ENCODE measurements around the gene ZNG1A. TPM values are rescaled to one million over a fixed set of nuclear protein-coding genes. Genes with fewer than 3 reads are reported as not detected.
"Not testable (repeated sequence)": the region's sequence is repeated elsewhere in the genome, so short reads cannot be mapped to it uniquely, and the experiment has no call there.

The ZNG1A gene
- total RNA-seq, 1 experiment from 2014 or later: 19.5 TPM

DNA sequence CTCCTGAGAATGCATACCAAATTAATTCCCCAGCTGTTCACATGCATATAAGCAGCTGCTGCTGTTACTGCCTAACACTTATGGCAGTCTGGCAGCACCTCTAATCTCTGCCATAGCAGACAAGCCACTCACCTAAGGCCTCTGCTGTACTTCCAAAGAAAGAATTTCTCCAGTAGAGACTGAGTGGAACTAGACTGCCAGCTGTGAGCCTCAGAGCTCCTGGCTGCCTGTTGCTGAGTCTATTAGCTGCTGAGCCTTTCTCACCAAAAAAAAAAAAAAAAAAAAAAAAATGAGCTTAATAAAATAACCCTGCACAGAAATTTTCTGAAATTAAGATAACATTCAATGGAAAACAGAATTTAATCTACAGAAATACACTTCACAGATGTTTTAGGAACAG lies 27.7 kb downstream of the ZNG1A start:
- H3K27ac ChIP-seq; BruUV-seq (replicated peaks); H3K4me1 ChIP-seq (replicated peaks; ENCODE audit: insufficient read depth); POLR2A ChIA-PET (ENCODE audit: unreplicated experiment); H3K27me3 ChIP-seq (ENCODE audit: insufficient read depth, low read depth); H3F3A ChIP-seq (ENCODE audit: insufficient read depth, low read depth); H3K9me3 ChIP-seq (ENCODE audit: insufficient read depth, low read depth); H3K4me3 ChIP-seq; H3K79me2 ChIP-seq (ENCODE audit: low read depth); H3K4me2 ChIP-seq; DNase-seq; CTCF ChIA-PET; H3K9me2 ChIP-seq (ENCODE audit: insufficient read depth); intact Hi-C loops (cut with micrococcal nuclease; ENCODE audit: unreplicated experiment); H4K20me1 ChIP-seq (ENCODE audit: insufficient read depth); H2AFZ ChIP-seq; H3K36me3 ChIP-seq (ENCODE audit: low read depth): not testable (repeated sequence)

DNA sequence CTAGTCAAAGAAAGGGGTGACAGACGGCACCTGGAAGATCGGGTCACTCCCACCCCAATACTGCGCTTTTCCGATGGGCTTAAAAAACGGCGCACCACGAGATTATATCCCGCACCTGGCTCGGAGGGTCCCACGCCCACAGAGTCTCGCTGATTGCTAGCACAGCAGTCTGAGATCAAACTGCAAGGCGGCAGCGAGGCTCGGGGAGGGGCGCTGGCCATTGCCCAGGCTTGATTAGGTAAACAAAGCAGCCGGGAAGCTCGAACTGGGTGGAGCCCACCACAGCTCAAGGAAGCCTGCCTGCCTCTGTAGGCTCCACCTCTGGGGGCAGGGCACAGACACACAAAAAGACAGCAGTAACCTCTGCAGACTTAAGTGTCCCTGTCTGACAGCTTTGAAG lies 39.0 kb downstream of the ZNG1A start:
- H3K36me3 ChIP-seq (ENCODE audit: low read depth); H3K27ac ChIP-seq; intact Hi-C loops (cut with micrococcal nuclease; ENCODE audit: unreplicated experiment); H3K9me3 ChIP-seq (ENCODE audit: insufficient read depth, low read depth); H3K79me2 ChIP-seq (ENCODE audit: low read depth); H3K9me2 ChIP-seq (ENCODE audit: insufficient read depth); DNase-seq; H4K20me1 ChIP-seq (ENCODE audit: insufficient read depth); CTCF ChIA-PET; H3K27me3 ChIP-seq (ENCODE audit: insufficient read depth, low read depth); H3F3A ChIP-seq (ENCODE audit: insufficient read depth, low read depth); H2AFZ ChIP-seq; H3K4me1 ChIP-seq (replicated peaks; ENCODE audit: insufficient read depth); H3K4me3 ChIP-seq; POLR2A ChIA-PET (ENCODE audit: unreplicated experiment); H3K4me2 ChIP-seq; BruUV-seq (replicated peaks): not testable (repeated sequence)

DNA sequence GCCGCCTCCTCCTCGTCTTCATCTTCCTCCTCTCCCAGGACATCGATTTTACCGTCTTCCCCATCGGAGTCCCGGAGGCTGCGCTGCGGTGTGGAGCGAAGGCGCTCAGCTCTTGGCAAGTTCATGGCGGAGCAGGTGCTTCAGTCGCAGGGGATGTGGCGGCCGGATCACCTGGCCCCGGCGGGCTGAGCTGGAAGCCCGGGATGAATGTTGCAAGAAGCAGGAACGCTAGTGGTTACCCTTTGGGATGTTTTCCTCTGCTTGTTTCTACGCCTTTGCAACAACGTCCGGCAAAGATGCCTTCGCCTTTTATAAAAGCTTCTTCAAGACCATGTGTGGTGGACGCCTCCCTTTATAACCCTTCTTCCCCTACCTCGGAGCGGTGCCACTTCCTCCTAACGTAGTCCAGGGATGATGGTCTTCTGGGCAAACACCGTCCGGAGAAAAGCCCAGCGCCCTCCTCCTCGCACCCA lies 60.8 kb downstream of the ZNG1A start, which contains the start of gene FOXD4:
Gene FOXD4, minus strand, starts transcription at position 423 of the 473 bp plus-strand sequence. Its CDS starts 298 bp downstream, at position 125.
- H3K27ac ChIP-seq; BruUV-seq (replicated peaks); H3K79me2 ChIP-seq (ENCODE audit: low read depth); H3K4me3 ChIP-seq; H3K4me1 ChIP-seq (replicated peaks; ENCODE audit: insufficient read depth); H4K20me1 ChIP-seq (ENCODE audit: insufficient read depth); H3F3A ChIP-seq (ENCODE audit: insufficient read depth, low read depth); H3K9me3 ChIP-seq (ENCODE audit: insufficient read depth, low read depth); POLR2A ChIA-PET (ENCODE audit: unreplicated experiment); H3K36me3 ChIP-seq (ENCODE audit: low read depth); CTCF ChIA-PET; H3K27me3 ChIP-seq (ENCODE audit: insufficient read depth, low read depth); DNase-seq; H2AFZ ChIP-seq; H3K9me2 ChIP-seq (ENCODE audit: insufficient read depth); intact Hi-C loops (cut with micrococcal nuclease; ENCODE audit: unreplicated experiment); H3K4me2 ChIP-seq: not testable (repeated sequence)

DNA sequence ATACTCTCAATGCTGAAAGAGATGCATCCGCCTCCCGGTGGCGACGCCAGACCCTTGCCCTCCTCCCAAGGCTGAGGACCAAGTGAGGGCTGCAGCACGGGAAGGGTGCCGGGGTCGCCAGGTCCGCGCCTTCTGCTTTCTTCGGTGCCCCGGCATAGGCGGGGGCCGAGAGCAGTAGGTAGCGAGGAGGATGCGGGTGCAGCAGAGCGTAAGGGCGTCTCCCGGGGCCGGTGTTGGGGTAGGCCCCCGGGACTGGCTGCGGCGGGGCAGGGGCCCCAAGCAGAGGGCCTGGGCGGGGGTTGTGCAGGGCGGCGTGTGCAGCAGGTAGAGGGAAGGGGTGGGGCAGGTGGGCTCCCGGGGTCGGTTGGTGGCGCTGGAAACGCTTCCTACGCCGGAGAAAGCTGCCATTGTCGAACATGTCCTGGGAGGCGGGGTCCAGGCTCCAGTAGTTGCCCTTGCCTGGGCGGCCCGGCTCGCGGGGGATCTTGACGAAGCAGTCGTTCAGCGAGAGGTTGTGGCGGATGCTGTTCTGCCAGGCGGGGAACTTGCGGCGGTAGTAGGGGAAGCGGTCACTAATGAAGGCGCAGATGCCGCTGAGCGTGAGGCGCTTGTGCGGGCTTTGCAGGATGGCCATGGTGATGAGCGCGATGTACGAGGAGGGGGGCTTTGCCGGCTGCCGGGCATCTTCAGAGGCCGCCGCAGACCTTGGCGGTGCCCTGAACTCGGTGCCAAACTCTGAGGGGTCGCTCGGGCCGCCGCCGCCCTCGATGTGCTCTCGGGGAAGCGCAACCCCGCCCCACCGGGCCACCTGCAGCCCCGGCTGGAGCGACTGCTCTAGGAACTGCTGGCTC lies 61.5 kb downstream of the ZNG1A start:
- BruUV-seq (replicated peaks); CTCF ChIA-PET; H3K9me3 ChIP-seq (ENCODE audit: insufficient read depth, low read depth); H3K27ac ChIP-seq; H3K4me3 ChIP-seq; H3K4me1 ChIP-seq (replicated peaks; ENCODE audit: insufficient read depth); POLR2A ChIA-PET (ENCODE audit: unreplicated experiment); H3K4me2 ChIP-seq; H3F3A ChIP-seq (ENCODE audit: insufficient read depth, low read depth); H3K79me2 ChIP-seq (ENCODE audit: low read depth); intact Hi-C loops (cut with micrococcal nuclease; ENCODE audit: unreplicated experiment); H4K20me1 ChIP-seq (ENCODE audit: insufficient read depth); H3K36me3 ChIP-seq (ENCODE audit: low read depth); H3K27me3 ChIP-seq (ENCODE audit: insufficient read depth, low read depth); H3K9me2 ChIP-seq (ENCODE audit: insufficient read depth); DNase-seq; H2AFZ ChIP-seq: not testable (repeated sequence)

DNA sequence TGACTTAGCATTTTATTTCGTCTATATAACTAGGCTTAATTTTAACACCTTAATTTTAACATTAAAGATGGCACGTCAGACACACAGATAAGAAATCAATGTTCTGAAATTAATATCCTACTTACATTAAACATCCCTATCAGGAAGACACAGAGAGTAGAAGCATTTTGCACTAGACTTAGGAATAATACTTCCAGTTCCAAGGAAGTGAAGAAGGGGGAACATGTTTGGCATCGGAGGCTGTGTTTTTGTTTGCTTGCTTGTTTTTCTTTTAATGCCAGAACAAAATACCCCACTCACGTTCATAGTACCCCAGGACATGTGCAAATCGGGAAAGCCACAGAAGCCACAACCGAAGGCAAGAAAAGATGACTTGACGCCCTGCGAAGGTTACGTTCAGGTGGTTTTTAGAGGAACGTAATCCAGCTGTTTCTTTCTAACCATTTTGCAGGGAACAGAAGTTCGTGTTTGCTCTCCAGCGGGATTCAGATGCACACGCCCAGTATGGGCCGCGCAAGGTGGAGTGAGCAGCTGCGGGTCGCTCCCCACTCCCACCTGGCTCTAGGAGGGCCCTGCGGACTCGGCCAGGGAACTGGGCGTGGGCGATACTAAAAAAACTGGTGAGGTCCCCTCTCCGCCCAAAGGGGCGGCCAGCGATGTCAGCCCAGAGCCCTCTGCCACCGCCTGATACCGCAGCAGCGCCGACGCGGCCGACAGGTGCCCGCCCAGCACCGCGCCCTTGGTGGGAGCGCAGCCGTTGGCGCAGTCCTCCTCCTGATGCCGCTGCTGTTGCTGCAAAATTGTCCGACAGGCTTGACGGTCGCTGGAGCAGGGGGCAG lies 62.4 kb downstream of the ZNG1A start:
- CTCF ChIA-PET, H3K4me2 ChIP-seq: not testable (repeated sequence)

DNA sequence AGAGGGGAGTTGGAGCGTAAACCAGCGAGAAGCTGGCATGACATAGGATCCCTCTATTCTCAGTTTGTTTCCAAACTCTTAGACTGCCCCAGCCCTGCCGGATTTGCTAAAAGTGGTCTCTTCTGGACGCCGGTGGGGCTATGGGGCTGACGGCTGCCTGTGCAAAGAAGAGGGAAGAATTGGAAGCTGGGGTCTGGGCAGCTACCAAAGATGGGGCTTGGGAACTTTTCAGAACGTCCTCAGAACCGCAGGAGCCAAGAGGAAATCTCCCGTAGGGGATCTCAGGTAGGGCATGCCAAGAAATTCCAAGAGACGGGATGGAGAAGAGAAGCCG lies 63.8 kb downstream of the ZNG1A start:
- H3K27me3 ChIP-seq (ENCODE audit: insufficient read depth, low read depth); H4K20me1 ChIP-seq (ENCODE audit: insufficient read depth); H3F3A ChIP-seq (ENCODE audit: insufficient read depth, low read depth); H3K79me2 ChIP-seq (ENCODE audit: low read depth); POLR2A ChIA-PET (ENCODE audit: unreplicated experiment); H3K36me3 ChIP-seq (ENCODE audit: low read depth); H3K4me3 ChIP-seq; CTCF ChIA-PET; DNase-seq; H3K4me1 ChIP-seq (replicated peaks; ENCODE audit: insufficient read depth); H3K9me2 ChIP-seq (ENCODE audit: insufficient read depth); BruUV-seq (replicated peaks); intact Hi-C loops (cut with micrococcal nuclease; ENCODE audit: unreplicated experiment); H3K27ac ChIP-seq; H3K4me2 ChIP-seq; H3K9me3 ChIP-seq (ENCODE audit: insufficient read depth, low read depth); H2AFZ ChIP-seq: not testable (repeated sequence)

More for the DNA sequence above, 62.4 kb downstream of the ZNG1A start:
- H3K79me2 ChIP-seq (ENCODE audit: low read depth); H3F3A ChIP-seq (ENCODE audit: insufficient read depth, low read depth); BruUV-seq (replicated peaks); intact Hi-C loops (cut with micrococcal nuclease; ENCODE audit: unreplicated experiment); H3K9me2 ChIP-seq (ENCODE audit: insufficient read depth); H3K36me3 ChIP-seq (ENCODE audit: low read depth); H2AFZ ChIP-seq; H3K4me1 ChIP-seq (replicated peaks; ENCODE audit: insufficient read depth); H3K27ac ChIP-seq; H3K4me3 ChIP-seq; H3K9me3 ChIP-seq (ENCODE audit: insufficient read depth, low read depth); H4K20me1 ChIP-seq (ENCODE audit: insufficient read depth); POLR2A ChIA-PET (ENCODE audit: unreplicated experiment); DNase-seq; H3K27me3 ChIP-seq (ENCODE audit: insufficient read depth, low read depth): not testable (repeated sequence)

DNA sequence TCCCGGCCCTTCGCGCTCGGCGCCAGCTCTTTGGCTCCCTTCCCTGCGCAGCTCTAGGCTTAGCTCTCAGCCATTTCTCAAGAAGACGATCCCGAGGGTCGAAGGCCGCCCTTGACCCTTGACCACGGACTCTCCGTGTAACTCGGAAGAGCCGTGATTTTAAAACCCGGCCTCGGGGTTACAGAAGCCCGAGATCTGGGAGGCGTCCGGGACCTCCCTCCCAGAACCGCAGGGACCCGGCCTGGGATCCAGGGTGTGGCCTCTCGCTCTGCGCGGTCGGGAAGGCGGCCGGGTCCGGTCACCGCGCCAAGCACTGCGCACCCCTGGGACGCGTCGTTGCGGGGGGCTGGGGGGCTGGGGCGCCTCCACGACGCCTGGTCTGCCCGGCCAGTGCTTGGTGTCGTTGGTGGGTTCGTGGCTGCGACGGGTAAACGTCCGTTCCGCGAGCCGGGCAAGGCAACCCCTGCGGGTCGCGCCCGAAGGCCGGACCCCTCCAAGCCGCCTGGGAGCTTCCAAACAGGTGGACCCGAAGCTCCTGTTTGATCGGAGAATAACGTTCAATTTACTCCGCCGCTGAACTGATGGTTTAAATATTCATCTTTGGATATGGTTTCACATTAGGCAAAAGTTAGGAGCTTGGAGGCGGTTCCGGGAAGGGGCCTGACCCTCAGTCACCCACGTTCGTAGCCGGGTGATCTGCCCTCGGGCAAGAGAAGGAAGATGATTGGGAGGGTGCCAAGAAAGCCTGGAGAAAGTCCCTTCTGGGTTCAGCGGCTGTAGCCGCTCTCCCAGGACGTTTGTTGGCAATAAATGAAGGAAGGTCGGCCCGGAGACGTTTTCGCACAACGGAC lies 64.4 kb downstream of the ZNG1A start:
- H3K27me3 ChIP-seq (ENCODE audit: insufficient read depth, low read depth); CTCF ChIA-PET; POLR2A ChIA-PET (ENCODE audit: unreplicated experiment); H4K20me1 ChIP-seq (ENCODE audit: insufficient read depth); H2AFZ ChIP-seq; H3K36me3 ChIP-seq (ENCODE audit: low read depth); H3K79me2 ChIP-seq (ENCODE audit: low read depth); intact Hi-C loops (cut with micrococcal nuclease; ENCODE audit: unreplicated experiment); BruUV-seq (replicated peaks); H3K4me3 ChIP-seq; H3K9me3 ChIP-seq (ENCODE audit: insufficient read depth, low read depth); H3F3A ChIP-seq (ENCODE audit: insufficient read depth, low read depth); H3K9me2 ChIP-seq (ENCODE audit: insufficient read depth); H3K4me1 ChIP-seq (replicated peaks; ENCODE audit: insufficient read depth); H3K4me2 ChIP-seq; H3K27ac ChIP-seq: not testable (repeated sequence)
- DNase-seq: peak in 1 of 2 experiments; percentile 11

Measured in PC-9 (cell line).